ENCODE results near the gene ZNHIT2.

The ZNHIT2 gene

GRCh38 chr11:65107751-65108468, 9.6 kb downstream of the ZNHIT2 start:
- peaks cover 14% of the 10 kb centered on the region for H3K4me1 ChIP-seq (ENCODE audit: insufficient read depth, low read length, poor library complexity, severe bottlenecking)
- peaks cover 11% of the 10 kb centered on the region; the same call in 1 of the 2 replicates for H3K79me2 ChIP-seq (ENCODE audit: insufficient read depth, low read length)
- no peaks in the 10 kb centered on the region for H3K9me2 ChIP-seq (replicated peaks; ENCODE audit: low read depth, low read length)
- peaks cover 6% of the 10 kb centered on the region for H4K20me1 ChIP-seq (ENCODE audit: insufficient read depth, low read length, poor library complexity, severe bottlenecking)
- no peak overlapping the region for H3K4me2 ChIP-seq (ENCODE audit: low read depth, low read length, poor library complexity, severe bottlenecking)
- no peak overlapping the region for H2AFZ ChIP-seq (ENCODE audit: low read length)
- no peak overlapping the region for H3K4me3 ChIP-seq (ENCODE audit: low read length, poor library complexity, severe bottlenecking)
- H3K9me3 ChIP-seq (ENCODE audit: insufficient read depth, low read depth, low read length): no peaks in the 10 kb centered on the region
- no peaks in the 10 kb centered on the region for H3K27me3 ChIP-seq (ENCODE audit: insufficient read depth, low read length, poor library complexity, severe bottlenecking)
- peaks cover 13% of the 10 kb centered on the region; the same call in 1 of the 2 replicates for H3K36me3 ChIP-seq (ENCODE audit: insufficient read depth, low read length)
- no peak overlapping the region for H3K9ac ChIP-seq (ENCODE audit: low read depth, low read length, poor library complexity, severe bottlenecking)
- no peak for TF ChIP-seq CTCF (conservative IDR thresholded peaks at IDR 0.05; ENCODE audit: low read length)
- no peak for TF ChIP-seq EZH2phosphoT487 (IDR thresholded peaks at IDR 0.05; ENCODE audit: borderline replicate concordance)
- peaks cover 5% of the 10 kb centered on the region; the same call in 1 of the 2 replicates for H3F3A ChIP-seq (ENCODE audit: low read depth)

- Histone ChIP-seq H3K4me1 (ENCODE audit: insufficient read depth, low read length, poor library complexity, severe bottlenecking) (peaks cover 10% of the 10 kb centered on the region), H3K9ac (ENCODE audit: low read depth, low read length, poor library complexity, severe bottlenecking) (no peak overlapping the region), H3F3A (ENCODE audit: low read depth) (peaks cover 5% of the 10 kb centered on the region; the same call in 1 of the 2 replicates), H3K9me3 (ENCODE audit: insufficient read depth, low read depth, low read length) (no peaks in the 10 kb centered on the region), H3K4me2 (ENCODE audit: low read depth, low read length, poor library complexity, severe bottlenecking) (no peak overlapping the region), H3K36me3 (ENCODE audit: insufficient read depth, low read length) (peaks cover 13% of the 10 kb centered on the region; the same call in 1 of the 2 replicates), H3K79me2 (ENCODE audit: insufficient read depth, low read length) (peaks cover 11% of the 10 kb centered on the region; the same call in 1 of the 2 replicates), H2AFZ (ENCODE audit: low read length) (no peak overlapping the region), H3K27me3 (ENCODE audit: insufficient read depth, low read length, poor library complexity, severe bottlenecking) (no peaks in the 10 kb centered on the region), H4K20me1 (ENCODE audit: insufficient read depth, low read length, poor library complexity, severe bottlenecking) (peaks cover 6% of the 10 kb centered on the region), H3K4me3 (ENCODE audit: low read length, poor library complexity, severe bottlenecking) (no peak overlapping the region), H3K9me2 (replicated peaks; ENCODE audit: low read depth, low read length) (no peaks in the 10 kb centered on the region)
- TF ChIP-seq EZH2phosphoT487 (IDR thresholded peaks at IDR 0.05; ENCODE audit: borderline replicate concordance) (no peak), CTCF (conservative IDR thresholded peaks at IDR 0.05; ENCODE audit: low read length) (no peak)
Measured at GRCh38 chr11:65107078-65107477, 10.4 kb downstream of the ZNHIT2 start.

- Histone ChIP-seq H3K4me2 (ENCODE audit: low read depth, low read length, poor library complexity, severe bottlenecking) (no peak overlapping the region), H3K4me3 (ENCODE audit: low read length, poor library complexity, severe bottlenecking) (no peak overlapping the region), H3K36me3 (ENCODE audit: insufficient read depth, low read length) (peaks cover 11% of the 10 kb centered on the region; the same call in 1 of the 2 replicates), H3K4me1 (ENCODE audit: insufficient read depth, low read length, poor library complexity, severe bottlenecking) (peaks cover 4% of the 10 kb centered on the region), H3K79me2 (ENCODE audit: insufficient read depth, low read length) (peaks cover 18% of the 10 kb centered on the region; the same call in 1 of the 2 replicates), H2AFZ (ENCODE audit: low read length) (no peak overlapping the region), H3K9me2 (replicated peaks; ENCODE audit: low read depth, low read length) (no peaks in the 10 kb centered on the region), H4K20me1 (ENCODE audit: insufficient read depth, low read length, poor library complexity, severe bottlenecking) (no peaks in the 10 kb centered on the region), H3F3A (ENCODE audit: low read depth) (no peaks in the 10 kb centered on the region), H3K9me3 (ENCODE audit: insufficient read depth, low read depth, low read length) (no peaks in the 10 kb centered on the region), H3K27me3 (ENCODE audit: insufficient read depth, low read length, poor library complexity, severe bottlenecking) (no peaks in the 10 kb centered on the region), H3K9ac (ENCODE audit: low read depth, low read length, poor library complexity, severe bottlenecking) (no peak overlapping the region)
- TF ChIP-seq EZH2phosphoT487 (IDR thresholded peaks at IDR 0.05; ENCODE audit: borderline replicate concordance): no peak
- no peak for TF ChIP-seq CTCF (conservative IDR thresholded peaks at IDR 0.05; ENCODE audit: low read length)
Measured at GRCh38 chr11:65104628-65105027, 12.9 kb downstream of the ZNHIT2 start.
